ENCODE data around the gene CES1.
"Not testable (repeated sequence)": the region's sequence is repeated elsewhere in the genome, so short reads cannot be mapped to it uniquely, and the experiment has no call there.

The CES1 gene

DNA sequence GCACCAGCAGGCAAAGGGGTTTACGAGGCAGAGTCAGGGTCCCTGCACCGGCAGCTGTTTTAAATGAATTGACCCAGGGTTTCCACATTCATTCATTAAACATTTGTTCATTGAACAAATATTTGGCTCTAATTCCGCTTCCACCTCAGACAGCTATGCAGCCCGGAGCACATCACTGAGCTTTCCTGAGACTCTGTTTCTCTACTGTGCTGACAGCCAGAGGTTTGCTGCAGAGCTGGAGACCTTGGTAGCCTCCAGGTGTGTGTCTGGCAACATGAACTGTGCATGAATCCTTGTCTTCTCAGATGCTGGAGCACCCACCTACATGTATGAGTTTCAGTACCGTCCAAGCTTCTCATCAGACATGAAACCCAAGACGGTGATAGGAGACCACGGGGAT is 42.7 kb downstream of the CES1 start:
- not testable (repeated sequence) for DNase-seq (ENCODE audit: low spot score)

DNA sequence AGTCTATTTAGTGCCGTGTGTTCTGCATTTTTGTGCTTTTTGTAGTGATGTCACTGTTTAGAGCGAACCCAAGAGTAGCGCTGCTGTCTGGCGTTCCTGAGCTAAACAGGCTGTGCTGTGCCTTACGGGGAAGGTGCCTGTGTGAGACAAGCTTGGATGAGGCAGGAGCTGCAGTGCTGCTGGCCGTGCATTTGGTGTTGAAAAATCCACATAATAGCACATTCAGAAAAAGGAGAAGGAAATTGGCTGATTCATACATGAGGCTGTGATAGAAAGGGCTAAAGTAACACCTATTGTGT is 50.2 kb downstream of the CES1 start:
- DNase-seq (ENCODE audit: low spot score) = not testable (repeated sequence)

DNA sequence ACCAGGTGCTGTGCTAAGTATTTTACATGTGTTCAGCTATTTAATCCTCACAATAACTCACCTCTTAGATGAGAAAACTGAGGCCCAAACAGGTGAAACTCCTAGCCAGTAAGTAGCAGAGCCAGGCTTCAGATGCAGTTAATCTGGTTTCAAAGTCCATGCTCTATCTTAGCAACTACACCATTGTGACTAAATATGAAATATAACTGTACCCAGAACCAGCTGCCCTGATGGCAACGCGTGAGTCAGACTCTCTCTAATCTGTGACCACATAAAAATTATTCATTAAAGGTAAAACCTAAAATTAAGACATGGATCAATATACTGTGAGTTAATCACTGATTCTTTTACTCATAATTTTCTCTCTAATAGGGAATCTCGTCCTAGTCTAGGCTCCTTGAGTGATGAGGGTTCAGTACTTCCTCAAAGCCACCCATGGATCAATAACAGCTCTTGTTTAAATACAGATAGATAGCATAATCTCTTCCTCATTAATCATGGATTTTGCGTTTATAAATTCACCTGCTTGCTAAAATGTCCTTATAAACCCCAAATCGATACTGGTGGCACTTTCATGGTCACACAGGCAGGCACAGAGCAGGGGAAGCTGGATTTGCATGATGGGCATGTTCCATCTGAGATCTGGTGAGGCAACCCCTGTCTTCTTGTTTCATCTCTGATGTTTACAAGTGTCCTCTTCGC is 50.7 kb downstream of the CES1 start:
- DNase-seq (ENCODE audit: low spot score) = not testable (repeated sequence)

DNA sequence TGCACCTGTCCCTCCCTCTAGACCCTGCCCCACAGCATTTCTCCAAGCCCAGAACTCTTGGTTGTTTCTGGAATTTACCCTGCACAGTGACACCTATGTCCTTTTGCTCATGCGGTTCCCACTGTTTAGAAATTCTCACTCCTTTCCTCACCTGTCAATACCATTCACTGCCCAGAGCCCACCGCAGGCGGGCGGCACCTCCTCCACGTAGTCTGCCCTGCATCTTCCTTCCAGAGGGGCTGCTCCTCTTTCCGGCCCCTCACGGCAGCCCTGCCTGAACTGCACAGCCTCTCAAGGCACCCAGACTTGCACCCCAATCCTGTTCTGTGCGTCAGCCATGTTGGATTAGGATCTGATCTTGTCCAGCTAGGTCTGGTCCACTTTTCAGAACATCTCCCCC is 51.4 kb downstream of the CES1 start:
- DNase-seq (ENCODE audit: low spot score) = not testable (repeated sequence)

DNA sequence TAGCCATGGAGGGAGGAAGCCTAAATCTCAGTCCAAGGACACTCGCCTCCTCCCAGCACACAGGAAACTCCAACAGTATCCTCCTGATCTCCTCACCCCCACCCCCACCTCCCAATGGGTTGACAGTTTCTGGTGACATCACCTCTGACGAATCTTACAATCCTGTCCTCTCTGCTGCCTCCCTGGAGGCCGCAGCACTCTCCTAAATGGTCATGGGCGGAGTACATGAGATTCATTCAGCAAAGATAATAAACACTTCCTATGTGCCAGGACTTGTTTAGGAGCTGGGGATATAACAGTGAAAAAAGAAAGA is 52.8 kb downstream of the CES1 start:
- not testable (repeated sequence) for DNase-seq (ENCODE audit: low spot score)

DNA sequence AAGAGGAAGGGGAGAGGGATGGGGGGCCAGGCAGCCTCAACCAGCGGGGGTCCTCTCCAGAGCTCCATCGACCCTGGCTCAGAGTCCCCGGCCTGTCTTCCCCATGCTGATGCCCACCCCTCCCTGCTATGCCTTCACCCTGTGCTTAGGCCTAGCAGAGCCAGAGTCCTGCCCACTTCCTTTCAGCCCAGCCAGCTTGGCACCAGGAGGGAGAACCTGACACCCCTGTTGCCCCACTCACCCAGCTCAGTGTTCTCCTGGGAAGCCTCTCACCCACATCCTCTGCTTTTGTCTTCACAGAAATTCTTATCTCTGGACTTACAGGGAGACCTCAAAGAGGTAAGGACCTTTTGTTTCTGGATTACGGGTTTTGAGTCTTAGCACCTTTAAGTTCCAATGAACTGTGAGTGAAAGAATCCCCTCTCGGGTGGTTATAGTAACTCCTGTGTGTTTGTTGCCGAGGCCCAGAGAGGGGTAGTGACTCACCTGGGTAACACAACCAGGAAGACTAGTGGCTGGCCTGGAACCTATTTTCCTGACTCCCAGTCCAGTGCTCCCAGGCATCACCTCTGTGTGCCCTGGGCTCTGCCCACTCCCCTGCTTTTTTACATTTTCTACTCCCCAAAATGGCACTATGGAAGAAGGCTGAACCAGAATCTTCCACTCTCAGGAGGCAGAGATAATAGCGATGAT is 53.3 kb downstream of the CES1 start:
- no peak for DNase-seq (ENCODE audit: low spot score)

DNA sequence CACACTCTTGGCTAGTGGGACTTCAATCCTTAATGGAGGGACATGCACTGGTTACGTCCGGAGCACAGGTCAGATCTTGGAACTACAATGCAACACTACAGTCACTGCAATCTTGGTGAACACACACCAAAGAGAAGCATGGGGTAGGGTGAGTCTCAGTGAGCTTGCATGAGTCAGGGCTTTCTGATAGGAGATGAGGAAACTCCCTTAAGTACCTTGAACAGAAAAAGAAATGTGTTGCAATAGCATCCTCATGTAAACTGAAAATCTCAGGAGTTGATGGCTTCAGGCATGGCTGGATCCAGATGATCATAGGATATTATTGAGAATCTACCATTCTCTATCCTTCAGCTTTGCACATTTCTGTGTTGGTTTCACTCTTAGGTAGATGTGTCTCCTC is 54.1 kb downstream of the CES1 start:
- no peak for DNase-seq (ENCODE audit: low spot score)

DNA sequence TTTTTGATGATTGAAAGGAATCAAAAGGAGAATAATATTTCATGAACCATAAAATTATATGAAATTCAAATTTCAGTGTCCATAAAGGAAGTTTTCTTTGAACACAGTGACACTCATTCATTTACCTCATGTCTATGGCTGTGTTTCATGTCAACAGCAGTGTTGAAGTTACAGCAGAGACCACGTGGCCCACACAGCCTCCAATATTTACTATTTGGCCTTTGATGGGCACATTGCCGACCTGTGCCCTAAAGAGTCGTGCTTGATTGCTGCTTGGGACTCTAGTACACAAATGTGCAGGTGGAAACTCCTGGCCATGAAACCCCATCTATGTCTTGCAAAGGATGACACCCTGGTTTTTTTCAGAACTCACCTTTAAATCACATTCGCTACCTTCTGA is 57.0 kb downstream of the CES1 start:
- no peak for DNase-seq (ENCODE audit: low spot score)

DNA sequence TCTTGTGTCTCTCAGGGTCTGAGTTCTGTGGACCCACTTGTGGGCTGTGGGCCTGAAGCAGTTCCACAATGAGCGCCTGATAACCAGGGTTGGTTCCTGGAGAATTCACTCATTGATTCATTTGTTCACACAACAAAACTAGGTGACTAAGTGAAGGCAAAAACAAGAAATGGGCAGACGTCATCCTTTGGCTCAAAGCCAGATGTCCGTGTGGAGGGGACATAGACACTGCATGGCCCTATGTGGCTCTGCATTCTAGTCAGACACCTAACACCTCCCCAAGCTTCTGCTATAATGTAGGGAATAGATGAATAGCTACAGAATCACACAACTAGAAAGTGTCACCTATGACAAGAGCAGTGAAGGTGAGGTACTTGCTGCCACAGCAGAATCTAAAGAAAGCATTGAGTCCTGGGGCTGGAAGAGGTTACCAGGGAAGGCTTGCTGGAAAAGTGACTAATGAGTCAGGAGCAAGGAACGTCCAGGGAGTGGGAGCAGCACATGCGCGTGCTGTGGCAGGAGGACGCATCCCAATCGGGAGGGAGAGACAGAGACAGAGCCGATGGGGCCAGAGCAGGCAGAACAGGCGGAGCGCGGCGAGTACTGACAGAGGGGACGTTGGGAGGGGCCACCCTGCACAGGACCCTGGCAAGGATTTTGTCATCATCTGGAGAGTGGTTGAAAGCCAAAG is 58.9 kb downstream of the CES1 start:
- DNase-seq (ENCODE audit: low spot score) = peak; percentile 86

DNA sequence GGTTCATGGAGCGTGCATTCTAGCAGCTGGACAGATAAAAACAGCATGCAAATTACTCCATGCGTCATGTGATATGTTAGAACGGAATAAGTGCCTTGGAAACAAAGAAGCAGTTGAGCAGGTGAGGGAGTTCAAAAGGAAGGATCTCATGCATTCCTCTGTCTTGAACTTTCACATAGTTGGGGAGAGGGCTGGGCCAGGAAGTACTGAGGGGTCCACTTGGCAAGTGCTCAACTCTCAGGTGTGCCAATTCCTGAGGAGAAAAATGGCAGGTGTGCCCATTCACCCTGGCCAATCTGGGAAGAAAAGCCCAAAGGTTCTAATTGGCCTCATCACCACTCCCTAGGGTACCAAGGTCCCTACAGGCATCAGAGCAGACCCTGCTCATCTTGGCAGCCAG is 67.7 kb downstream of the CES1 start:
- DNase-seq (ENCODE audit: low spot score) = no peak

DNA sequence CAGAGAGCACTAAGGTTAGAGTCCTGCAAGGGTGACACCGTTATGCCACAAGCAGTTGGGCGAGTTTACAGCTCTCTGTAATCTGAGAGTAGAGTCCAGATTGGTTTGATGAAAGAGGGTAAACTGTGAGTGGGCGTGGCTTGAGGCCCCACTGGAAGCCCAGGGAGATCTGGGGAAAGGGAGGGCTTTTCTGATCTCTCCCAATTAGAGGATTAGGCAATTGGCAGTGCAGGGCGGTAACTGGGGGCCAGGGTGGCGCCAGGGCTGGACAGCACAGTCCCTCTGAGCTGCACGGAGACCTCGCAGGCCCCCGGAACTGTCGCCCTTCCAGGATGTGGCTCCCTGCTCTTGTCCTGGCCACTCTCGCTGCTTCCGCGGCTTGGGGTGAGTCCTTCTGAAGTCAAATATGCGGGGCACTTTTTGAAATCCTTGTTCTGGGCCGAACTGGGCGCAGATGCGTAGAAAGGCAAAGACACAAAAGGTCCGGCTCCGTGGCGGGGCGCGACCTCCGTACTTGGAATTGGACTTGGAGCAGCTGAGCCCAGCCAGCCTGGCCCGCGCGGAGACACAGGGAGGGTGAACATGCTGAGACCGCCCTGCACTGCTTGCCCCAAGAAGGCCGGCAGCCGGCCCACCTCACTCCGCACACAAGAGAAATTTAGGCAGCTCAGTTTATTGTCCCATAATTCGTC is 72.4 kb downstream of the CES1 start:
- no peak for DNase-seq (ENCODE audit: low spot score)

DNA sequence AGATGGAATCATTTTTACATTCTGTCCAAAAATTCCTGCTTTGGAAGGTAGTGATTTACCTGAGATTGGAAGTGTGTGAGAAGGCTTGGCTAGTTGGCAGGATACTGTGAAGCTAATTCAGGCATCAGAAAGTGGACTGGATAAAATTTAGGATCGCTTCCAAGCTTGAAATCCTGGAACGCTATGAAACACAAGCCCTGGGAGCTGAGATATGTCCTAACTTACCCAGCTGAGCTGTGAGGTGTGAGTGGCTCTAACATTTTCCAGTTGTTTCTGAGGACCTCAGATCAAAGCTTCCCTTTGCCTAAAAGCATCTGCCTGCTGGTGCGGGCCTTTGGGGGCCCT is 73.0 kb downstream of the CES1 start:
- DNase-seq (ENCODE audit: low spot score) = not testable (repeated sequence)

DNA sequence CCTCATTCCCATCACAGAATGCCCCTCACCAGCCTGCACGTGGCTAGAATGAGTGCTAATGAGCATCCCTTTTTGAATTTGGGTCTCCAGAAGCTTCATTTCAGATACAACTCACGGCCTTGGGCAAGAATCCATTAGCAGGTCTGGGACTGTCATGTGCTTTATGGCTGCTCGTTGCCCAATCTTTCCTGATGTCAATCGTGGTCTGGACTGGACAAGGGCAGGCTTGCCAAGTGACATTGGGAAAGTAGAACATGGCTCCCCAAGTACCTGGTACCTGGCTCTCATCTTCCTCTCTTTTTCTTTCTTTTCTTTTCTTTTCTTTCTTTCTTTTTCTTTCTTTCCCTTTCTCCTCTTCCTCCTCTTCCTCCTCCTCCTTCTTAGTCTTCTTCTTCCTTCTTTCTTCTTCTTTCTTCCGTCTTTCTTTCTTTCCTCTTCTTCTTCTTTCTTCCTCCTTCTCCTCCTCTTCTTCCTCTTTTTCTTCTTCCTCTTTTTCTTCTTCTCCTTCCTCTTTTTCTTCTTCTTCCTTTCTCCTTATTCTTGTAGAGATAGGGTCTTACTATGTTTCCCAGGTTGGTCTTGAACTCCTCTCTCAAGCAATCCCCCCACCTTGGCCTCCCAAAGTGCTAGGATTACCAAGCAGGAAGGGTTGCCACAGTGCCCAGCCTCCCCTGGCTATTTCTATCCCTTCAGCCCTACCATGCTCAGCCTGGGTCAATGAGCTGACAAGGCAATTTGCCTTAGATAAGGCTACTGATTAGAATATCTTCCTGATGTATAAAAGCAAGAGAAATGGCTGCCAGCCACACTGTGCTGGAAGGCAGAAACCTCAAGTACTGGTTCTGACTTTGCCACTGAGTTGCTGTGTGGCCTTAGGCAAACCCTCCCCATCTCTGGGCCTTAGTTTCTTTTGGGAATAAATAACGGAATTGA is 75.0 kb downstream of the CES1 start:
- DNase-seq (ENCODE audit: low spot score) = not testable (repeated sequence)

DNA sequence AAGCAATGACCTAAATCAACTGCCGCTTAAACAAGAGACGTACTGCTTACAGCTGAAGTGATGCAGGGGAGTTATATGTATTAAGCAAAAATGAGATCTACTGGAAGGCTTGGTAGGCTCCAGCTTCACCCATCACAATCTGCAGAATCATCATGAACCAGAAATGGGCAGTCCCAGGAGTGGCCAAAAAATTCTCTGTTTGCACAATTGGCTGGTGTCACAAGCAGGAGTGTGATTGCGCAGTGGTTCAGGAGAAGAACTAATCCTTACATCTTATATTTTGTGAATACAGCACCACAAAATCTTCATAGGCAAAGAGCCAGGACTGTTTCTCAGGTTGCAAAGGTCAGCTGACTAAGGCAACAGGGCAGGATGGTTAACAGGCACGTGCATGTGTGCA is 75.9 kb downstream of the CES1 start:
- no peak for DNase-seq (ENCODE audit: low spot score)

DNA sequence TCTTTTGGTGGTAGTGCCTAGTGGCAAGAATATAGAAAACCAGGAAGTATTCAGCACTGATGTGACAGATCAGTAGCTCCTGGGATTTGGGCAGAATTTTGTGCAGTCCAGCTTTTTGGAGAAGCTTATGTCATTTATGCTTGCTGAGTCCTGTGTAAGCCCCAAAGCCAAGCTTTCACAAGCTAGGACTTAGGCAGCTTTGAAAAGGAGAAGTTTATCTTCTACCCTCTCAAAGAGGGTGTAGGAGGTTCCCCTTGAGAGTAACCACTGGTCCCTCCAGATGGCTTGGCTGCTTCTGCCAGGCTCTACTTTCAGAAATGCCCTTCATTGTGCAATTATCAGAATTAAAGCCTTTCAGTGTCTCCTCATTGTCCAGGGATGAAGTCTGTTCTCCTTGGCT is 78.8 kb downstream of the CES1 start:
- no peak for DNase-seq (ENCODE audit: low spot score)

DNA sequence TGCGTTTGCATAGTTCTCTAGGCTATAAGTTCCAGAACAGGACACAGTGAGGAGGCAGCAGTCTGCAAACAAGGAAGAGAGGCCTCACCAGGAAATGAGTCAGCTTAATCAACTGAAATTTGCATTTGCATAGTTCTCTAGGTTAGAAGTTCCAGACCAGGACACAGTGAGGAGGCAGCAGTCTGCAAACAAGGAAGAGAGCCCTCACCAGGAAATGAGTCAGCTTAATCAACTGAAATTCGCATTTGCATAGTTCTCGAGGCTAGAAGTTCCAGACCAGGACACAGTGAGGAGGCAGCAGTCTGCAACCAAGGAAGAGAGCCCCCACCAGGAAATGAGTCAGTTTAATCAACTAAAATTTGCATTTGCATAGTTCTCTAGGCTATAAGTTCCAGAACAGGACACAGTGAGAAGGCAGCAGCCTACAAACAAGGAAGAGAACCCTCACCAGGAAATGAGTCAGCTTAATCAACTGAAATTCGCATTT is 79.7 kb downstream of the CES1 start:
- DNase-seq (ENCODE audit: low spot score) = not testable (repeated sequence)
